H1 (cell line): ENCODE measurements around the gene TAF10. TPM values are rescaled to one million over a fixed set of nuclear protein-coding genes. Genes with fewer than 3 reads are reported as not detected.

Source experiments
- CTCF ChIA-PET: fragments of 300-600 bp; sonication (Branson Sonifier 250); formaldehyde crosslinking; loops from one replicate; lab custom pipeline; 2021; ENCODE audit not compliant: partially characterized antibody; lab: Charles Lee
- POLR2A ChIA-PET: fragments of 300-600 bp; sonication (Branson Sonifier 250); formaldehyde crosslinking; loops from one replicate; lab custom pipeline; 2021; ENCODE audit warnings: inconsistent platforms; ENCODE audit not compliant: partially characterized antibody; lab: Charles Lee
- DNase-seq, 2 experiments: peaks; one replicate each; pipeline versions ENCODE4 v3.0.0 to v3.0.0-alpha.2; 2010 to 2022; ENCODE audit warnings: low spot score in 2 of 2, low read depth in 1 of 2, mixed read lengths in 1 of 2
- FAIRE-seq: peaks from 2 replicates; lab custom pipeline; 2011; peaks lifted over from hg19 to GRCh38; lab: Jason Lieb, UNC
- H2AFZ ChIP-seq: 2 replicates; pipeline ENCODE4 v1.8.1; 2012; ENCODE audit warnings: low read length, inconsistent platforms
- H2AK5ac ChIP-seq: 2 replicates; pipeline ENCODE4 v1.6.1; 2013; ENCODE audit warnings: low read depth, low read length
- H2BK120ac ChIP-seq: replicated peaks from 2 replicates; pipeline ENCODE3; 2013; ENCODE audit warnings: low read depth, low read length, inconsistent platforms
- H2BK12ac ChIP-seq: 2 replicates; pipeline ENCODE4 v1.6.1; 2013; ENCODE audit warnings: low read depth, low read length
- H2BK15ac ChIP-seq: 2 replicates; pipeline ENCODE4 v1.6.1; 2013; ENCODE audit warnings: low read length
- H2BK20ac ChIP-seq: 2 replicates; pipeline ENCODE4 v1.6.1; 2013; ENCODE audit warnings: low read length
- H2BK5ac ChIP-seq: 2 replicates; pipeline ENCODE4 v1.6.1; 2013; ENCODE audit warnings: low read depth, low read length
- H3K14ac ChIP-seq: 2 replicates; pipeline ENCODE4 v1.6.1; 2013; ENCODE audit warnings: inconsistent platforms; ENCODE audit not compliant: insufficient read length
- H3K18ac ChIP-seq: 2 replicates; pipeline ENCODE4 v1.6.1; 2013; ENCODE audit warnings: low read length; ENCODE audit errors: extremely low read depth
- H3K23ac ChIP-seq: 2 replicates; pipeline ENCODE4 v1.6.1; 2013; ENCODE audit warnings: inconsistent platforms; ENCODE audit not compliant: insufficient read length
- H3K23me2 ChIP-seq: 2 replicates; pipeline ENCODE4 v1.6.1; 2013; ENCODE audit warnings: low read depth, low read length
- H3K27ac ChIP-seq: 2 replicates; pipeline ENCODE4 v1.6.1; 2011; ENCODE audit warnings: low read depth, low read length, inconsistent platforms
- H3K27me3 ChIP-seq, 4 experiments: replicated peaks in 1 of 4; 1 replicate in 1 of 4; 2 replicates in 3 of 4; pipeline versions ENCODE4 v1.6.1 to v1.8.1; 2011 to 2013; ENCODE audit warnings: low read length in 3 of 4, mild to moderate bottlenecking in 3 of 4, inconsistent platforms in 2 of 4, mixed read lengths in 2 of 4, moderate library complexity in 1 of 4; ENCODE audit not compliant: control insufficient read depth in 3 of 4, insufficient read depth in 3 of 4; ENCODE audit errors: extremely low read depth in 1 of 4
- H3K36me3 ChIP-seq, 4 experiments: 2 replicates each; pipeline versions ENCODE4 v1.6.1 to v1.8.1; 2011 to 2013; ENCODE audit warnings: mild to moderate bottlenecking in 4 of 4, low read length in 3 of 4, moderate library complexity in 2 of 4, control low read depth in 1 of 4, inconsistent platforms in 1 of 4; ENCODE audit not compliant: insufficient read depth in 4 of 4, control insufficient read depth in 2 of 4
- H3K4ac ChIP-seq: replicated peaks from 2 replicates; pipeline ENCODE3; 2013; ENCODE audit warnings: low read length, low read depth, mixed read lengths, inconsistent platforms; ENCODE audit not compliant: insufficient read length
- H3K4me1 ChIP-seq, 4 experiments: replicated peaks in 1 of 4; 1 replicate in 1 of 4; 2 replicates in 3 of 4; pipeline versions ENCODE4 v1.6.1 to v1.8.1; 2011 to 2013; ENCODE audit warnings: low read length in 3 of 4, inconsistent platforms in 2 of 4, mixed read lengths in 1 of 4; ENCODE audit not compliant: insufficient read depth in 4 of 4, control insufficient read depth in 3 of 4
- H3K4me2 ChIP-seq, 2 experiments: 2 replicates each; pipeline versions ENCODE4 v1.6.1 to v1.8.1; 2011 to 2013; ENCODE audit warnings: low read depth in 2 of 2, low read length in 2 of 2, control low read depth in 1 of 2, inconsistent platforms in 1 of 2, mild to moderate bottlenecking in 1 of 2; ENCODE audit not compliant: insufficient read depth in 1 of 2
- H3K4me3 ChIP-seq, 4 experiments: fragments of 200-600, 300-600 bp in 1 of 4; sonication (generic), shearing (Covaris generic), sonication (Bioruptor Twin) in 1 of 4; 2 replicates each; pipeline versions ENCODE4 v1.5.1 to v1.8.1; 2011 to 2016; ENCODE audit warnings: low read length in 4 of 4, low read depth in 3 of 4, control low read depth in 2 of 4, inconsistent platforms in 2 of 4, mild to moderate bottlenecking in 2 of 4, mixed read lengths in 1 of 4, moderate library complexity in 1 of 4; ENCODE audit not compliant: insufficient read depth in 2 of 4; ENCODE audit errors: extremely low read depth in 1 of 4
- H3K56ac ChIP-seq: replicated peaks from 2 replicates; pipeline ENCODE3; 2013; ENCODE audit warnings: low read depth, mild to moderate bottlenecking, mixed read lengths, low read length, inconsistent platforms; ENCODE audit not compliant: insufficient read length
- H3K79me1 ChIP-seq: 2 replicates; pipeline ENCODE4 v1.6.1; 2013; ENCODE audit warnings: low read depth, low read length, control low read depth
- H3K79me2 ChIP-seq, 2 experiments: 2 replicates each; pipeline versions ENCODE4 v1.6.1 to v1.8.1; 2012 to 2013; ENCODE audit warnings: low read length in 2 of 2, mild to moderate bottlenecking in 2 of 2, inconsistent platforms in 1 of 2; ENCODE audit not compliant: insufficient read depth in 2 of 2, control insufficient read depth in 1 of 2
- H3K9ac ChIP-seq, 4 experiments: replicated peaks in 1 of 4; 1 replicate in 1 of 4; 2 replicates in 3 of 4; pipeline versions ENCODE4 v1.6.1 to v1.8.1; 2011 to 2013; ENCODE audit warnings: low read depth in 3 of 4, low read length in 3 of 4, control low read depth in 2 of 4, mild to moderate bottlenecking in 2 of 4, moderate library complexity in 2 of 4, inconsistent platforms in 1 of 4; ENCODE audit errors: extremely low read depth in 1 of 4
- H3K9me3 ChIP-seq, 2 experiments: 2 replicates each; pipeline versions ENCODE4 v1.6.1 to v1.8.1; 2012 to 2013; ENCODE audit warnings: mild to moderate bottlenecking in 2 of 2, moderate library complexity in 2 of 2, control low read depth in 1 of 2, inconsistent platforms in 1 of 2, low read depth in 1 of 2, low read length in 1 of 2, mixed read lengths in 1 of 2; ENCODE audit not compliant: insufficient read depth in 2 of 2
- H4K20me1 ChIP-seq, 2 experiments: replicated peaks in 1 of 2; 2 replicates each; pipeline versions ENCODE3 to v1.8.1; 2011 to 2013; ENCODE audit warnings: inconsistent platforms in 2 of 2, low read length in 2 of 2, mild to moderate bottlenecking in 1 of 2; ENCODE audit not compliant: insufficient read depth in 2 of 2, control insufficient read depth in 1 of 2
- H4K5ac ChIP-seq: 2 replicates; pipeline ENCODE4 v1.6.1; 2013; ENCODE audit warnings: low read length, low read depth, mixed read lengths, inconsistent platforms; ENCODE audit not compliant: insufficient read length
- H4K8ac ChIP-seq: 2 replicates; pipeline ENCODE4 v1.8.0; 2013; ENCODE audit warnings: mild to moderate bottlenecking, moderate library complexity, low read length, inconsistent platforms; ENCODE audit not compliant: insufficient read depth; ENCODE audit errors: extremely low read depth
- H4K91ac ChIP-seq: replicated peaks from 2 replicates; pipeline ENCODE3; 2013; ENCODE audit warnings: low read length, mixed read lengths, inconsistent platforms; ENCODE audit not compliant: insufficient read length
- ASH2L ChIP-seq: fragments of 200-600, 300-600 bp; sonication (generic); IDR thresholded peaks from one replicate; pipeline ENCODE4 v1.7.1; 2017; ENCODE audit warnings: low read length
- WGBS, 2 experiments: shearing (Covaris generic) in 1 of 2; methylation state at CpG; one replicate each; pipeline versions ENCODE4 v1.1.6 to v1.1.7; 2013 to 2015; ENCODE audit warnings: low lambda C conversion rate in 2 of 2, mixed read lengths in 2 of 2, inconsistent platforms in 1 of 2, low coverage in 1 of 2, missing lambda C conversion rate in 1 of 2; ENCODE audit not compliant: insufficient replicate concordance in 2 of 2, insufficient coverage in 1 of 2, insufficient read length in 1 of 2; ENCODE audit errors: extremely low coverage in 1 of 2, missing lambda C conversion rate in 1 of 2; 5-methylcytosine and 5-hydroxymethylcytosine counted together
- polyA plus RNA-seq, 7 experiments: library from polyadenylated mRNA; depleted of rRNA in 3 of 7; stranded (reverse) in 5 of 7; unstranded in 2 of 7; fragments of >200 nt in 5 of 7; fragments of 200-250 nt in 2 of 7; gene quantifications; 1 replicate in 5 of 7; 2 replicates in 1 of 7; 4 replicates in 1 of 7; pipeline versions ENCODE4 v1.2.1 to v1.2.3, GENCODE V29; 2011 to 2013; ENCODE audit warnings: missing spikeins in 2 of 7, mixed read lengths in 2 of 7
- total RNA-seq: library from RNA; stranded (reverse); fragmentation: NEBNext Ultra II Directional; extraction: Animal tissue kit (Norgen Biotek cat#: 25700); gene quantifications from 2 replicates; pipeline ENCODE4 v1.2.1, GENCODE V29; 2021

The TAF10 gene
- total and polyA plus RNA-seq, 2 of the 8 experiments (the other 6 are each of a cell fraction or from before 2014, with no cell fraction given), result 128 to 213 TPM

GRCh38 chr11:6642957-6643356 is 30.9 kb upstream of the TAF10 start:
- H2BK12ac ChIP-seq, result no peak overlapping the region
- FAIRE-seq (no peak), DNase-seq (no peak)
- no peaks in the 10 kb centered on the region for H3K79me2 ChIP-seq
- no peak overlapping the region for H3K27ac ChIP-seq
- H3K27me3 ChIP-seq, result no peaks in the 10 kb centered on the region; a peak in 1 of 7 replicates
- ChIA-PET POLR2A (no interaction called here), CTCF (interaction anchor here (0.6 to 1.3 kb wide), 3 partner anchors 11 to 22 kb away, joined by 3 to 5 read pairs (median 3); no protein-coding TSS in a partner anchor)
- H3K4me2 ChIP-seq, result no peak overlapping the region
- no peak overlapping the region for H3K23ac ChIP-seq
- H3K18ac ChIP-seq, result no peak overlapping the region
- H3K23me2 ChIP-seq, result no peaks in the 10 kb centered on the region
- H2BK120ac ChIP-seq, result no peak overlapping the region
- no peak overlapping the region for H2AFZ ChIP-seq
- no peak overlapping the region for H2AK5ac ChIP-seq
- H4K20me1 ChIP-seq, result peaks cover 0 to 2% of the 10 kb centered on the region in 2 experiments
- H4K5ac ChIP-seq, result no peak overlapping the region
- no peak overlapping the region for H3K4me3 ChIP-seq
- H3K9ac ChIP-seq, result no peak overlapping the region
- no peak overlapping the region for H4K8ac ChIP-seq
- peaks cover 3 to 10% (median 5%) of the 10 kb centered on the region in 4 experiments; a peak in 6 of 7 replicates for H3K4me1 ChIP-seq
- H3K9me3 ChIP-seq, result no peaks in the 10 kb centered on the region
- no peak overlapping the region for H3K14ac ChIP-seq
- H3K79me1 ChIP-seq, result no peaks in the 10 kb centered on the region
- no peak overlapping the region for H2BK15ac ChIP-seq
- no peak overlapping the region for H2BK20ac ChIP-seq
- 88% methylated on average over 7 of the region's 7 CpGs; no CpG with 5 or more reads in 1 of the 2 experiments for WGBS, 2 experiments
- no peak overlapping the region for H3K4ac ChIP-seq
- no peaks in the 10 kb centered on the region; a peak in 1 of 8 replicates for H3K36me3 ChIP-seq
- no peak overlapping the region for H2BK5ac ChIP-seq
- H4K91ac ChIP-seq, result no peak overlapping the region
- no peak overlapping the region for H3K56ac ChIP-seq
- TF ChIP-seq ASH2L, result no peak
